HG02759 (cell line): Measurements from ENCODE around the gene CDC14A.
A peak's percentile ranks its signal among the peaks of the same experiment; 100 is the strongest.
"Not testable (repeated sequence)": the region's sequence is repeated elsewhere in the genome, so short reads cannot be mapped to it uniquely, and the experiment has no call there.

ENCODE experiments used
- ATAC-seq: cut with Tn5 transposase; IDR thresholded peaks from one replicate; pipeline ENCODE4 v1.9.1; 2021; ENCODE audit warnings: mild to moderate bottlenecking, moderate library complexity; ENCODE audit not compliant: unreplicated experiment

CDC14A gene

DNA sequence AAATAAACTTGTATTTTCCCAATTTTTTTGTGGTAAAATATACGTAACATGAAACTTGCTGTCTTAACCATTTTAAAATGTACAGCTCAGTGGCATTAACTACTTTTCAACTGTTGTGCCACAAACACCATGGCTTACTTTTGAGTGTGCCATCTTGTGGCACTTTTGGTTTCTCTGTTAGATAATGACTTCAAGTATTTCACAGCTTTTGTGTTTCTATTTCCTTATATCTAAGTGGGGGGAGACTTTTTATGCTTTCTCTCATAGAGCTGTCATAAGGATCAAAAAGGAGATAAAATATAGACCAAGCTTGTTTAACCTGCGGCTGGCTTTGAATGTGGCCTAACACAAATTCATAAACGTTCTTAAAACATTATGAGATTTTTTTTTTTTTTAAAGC lies 44.3 kb downstream of the CDC14A start:
- ATAC-seq, result no peak

DNA sequence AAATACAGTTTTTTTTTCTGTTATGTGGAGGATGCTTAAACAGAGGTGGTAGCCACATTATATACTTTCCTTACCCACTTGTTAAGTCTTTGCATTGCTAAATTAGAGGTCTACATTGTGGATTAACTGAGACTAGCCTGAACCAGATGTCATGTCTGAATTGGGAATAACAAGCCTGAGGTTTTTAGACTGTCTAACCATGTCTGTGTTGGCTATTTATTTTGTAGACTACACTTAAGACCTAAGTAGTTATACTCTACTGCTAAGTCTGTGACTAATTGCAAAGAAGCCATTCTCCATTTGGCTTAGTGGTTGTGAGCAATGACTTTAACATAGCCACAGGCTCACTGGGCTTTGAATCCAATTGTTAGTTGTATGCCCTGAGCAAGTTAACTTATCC lies 45.4 kb downstream of the CDC14A start:
- ATAC-seq, result no peak

DNA sequence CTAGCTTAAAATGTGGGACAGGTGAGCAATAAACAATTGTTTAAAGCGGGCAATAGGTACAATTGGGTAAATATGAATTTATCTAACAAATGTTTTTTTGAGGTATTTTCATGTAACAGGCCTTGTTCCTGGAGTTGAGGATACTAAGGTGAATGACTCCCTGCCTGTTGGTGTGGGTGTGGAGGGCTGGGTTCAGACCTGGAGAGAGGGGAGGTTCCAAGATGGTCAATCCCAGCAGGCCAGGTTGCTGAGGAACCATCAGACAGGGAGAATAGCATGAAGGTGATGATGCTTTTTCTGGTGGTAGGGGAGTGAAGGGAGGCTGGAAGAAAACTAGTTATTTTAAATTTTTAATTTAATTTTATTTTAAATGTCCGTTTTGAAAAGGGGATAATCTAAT lies 46.3 kb downstream of the CDC14A start:
- no peak for ATAC-seq

DNA sequence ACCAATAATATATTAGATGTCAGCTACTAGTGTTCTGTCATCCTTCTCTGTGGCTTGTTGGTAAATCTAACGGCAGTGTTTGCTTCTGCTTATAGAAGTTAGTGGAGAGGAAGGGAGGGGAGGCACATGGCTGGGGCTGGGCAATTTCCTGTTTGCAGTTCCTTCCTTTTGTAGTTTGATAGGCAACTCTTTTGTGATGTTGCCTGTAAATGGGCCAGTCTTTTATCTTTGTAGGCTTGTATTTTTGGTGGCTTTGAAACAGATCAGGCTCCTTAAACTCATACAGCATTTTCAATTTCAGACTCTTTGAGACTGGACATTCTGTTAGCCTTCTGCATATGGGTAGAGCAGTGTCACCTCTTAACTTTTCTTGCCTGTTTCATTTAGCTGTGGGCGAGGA lies 48.1 kb downstream of the CDC14A start:
- ATAC-seq, result peak; percentile 54

DNA sequence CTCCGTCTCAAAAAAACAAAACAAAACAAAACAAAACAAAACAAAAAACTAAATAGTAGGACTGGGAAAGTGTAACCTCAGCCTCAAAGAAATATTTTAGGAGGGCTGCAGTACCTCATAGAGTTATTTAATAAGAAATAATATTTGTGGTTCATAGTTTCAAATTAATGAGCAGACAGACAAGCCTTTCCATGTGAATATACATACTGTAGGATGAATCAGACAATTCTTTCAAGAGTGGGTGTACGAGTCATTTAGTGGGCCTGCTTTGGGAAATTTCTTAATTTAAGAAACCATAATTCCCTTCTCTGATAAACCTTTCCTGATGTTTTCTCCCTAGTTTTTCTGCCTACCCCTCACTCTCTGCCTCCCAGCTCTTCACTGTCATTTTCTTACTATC lies 52.5 kb downstream of the CDC14A start:
- ATAC-seq, result no peak

DNA sequence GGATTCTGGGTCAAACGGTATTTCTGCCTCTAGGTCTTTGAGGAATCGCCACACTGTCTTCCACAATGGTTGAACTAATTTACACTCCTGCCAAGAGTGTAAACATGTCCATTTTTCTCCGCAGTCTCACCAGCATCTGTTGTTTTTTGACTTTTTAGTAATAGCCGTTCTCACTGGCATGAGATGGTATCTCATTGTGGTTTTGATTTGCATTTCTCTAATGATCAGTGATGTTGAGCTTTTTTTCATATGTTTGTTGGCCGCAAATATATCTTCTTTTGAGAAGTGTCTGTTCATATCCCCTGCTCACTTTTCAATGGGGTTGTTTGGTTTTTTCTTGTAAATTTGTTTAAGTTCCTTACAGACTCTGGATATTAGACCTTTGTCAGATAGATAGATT lies 53.6 kb downstream of the CDC14A start:
- not testable (repeated sequence) for ATAC-seq

DNA sequence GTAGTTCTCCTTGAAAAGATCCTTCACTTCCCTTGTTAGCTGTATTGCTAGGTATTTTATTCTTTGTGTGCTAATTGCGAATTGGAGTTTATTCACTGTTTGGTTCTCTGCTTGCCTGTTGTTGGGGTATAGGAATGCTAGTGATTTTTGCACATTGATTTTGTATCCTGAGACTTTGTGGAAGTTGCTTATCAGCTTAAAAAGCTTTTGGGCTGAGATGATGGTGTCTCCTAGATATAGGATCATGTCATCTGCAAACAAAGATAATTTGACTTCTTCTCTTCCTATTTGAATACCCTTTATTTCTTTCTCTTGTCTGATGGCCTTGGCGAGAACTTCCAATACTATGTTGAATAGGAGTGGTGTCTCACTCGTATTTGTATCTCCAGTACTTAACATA lies 55.1 kb downstream of the CDC14A start:
- ATAC-seq, result not testable (repeated sequence)

DNA sequence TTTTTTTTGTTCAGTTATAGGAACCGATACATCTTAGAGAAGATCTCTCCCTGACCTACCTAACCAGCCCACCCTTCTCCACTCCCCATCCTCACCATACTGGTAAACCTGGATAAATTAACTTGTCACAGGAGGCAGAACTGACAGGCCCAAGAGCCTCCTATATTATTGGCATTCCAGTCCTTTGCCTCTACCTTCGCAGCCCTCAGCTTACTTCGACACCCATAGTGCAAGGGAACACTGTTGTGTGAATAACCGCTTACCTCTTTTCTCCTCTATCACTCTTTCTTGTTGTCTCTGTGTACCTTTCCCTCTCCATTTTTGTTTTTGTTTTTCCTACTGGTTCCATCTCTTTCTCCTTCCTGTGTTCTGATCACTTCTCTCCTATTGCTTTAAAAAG lies 58.7 kb downstream of the CDC14A start:
- no peak for ATAC-seq

DNA sequence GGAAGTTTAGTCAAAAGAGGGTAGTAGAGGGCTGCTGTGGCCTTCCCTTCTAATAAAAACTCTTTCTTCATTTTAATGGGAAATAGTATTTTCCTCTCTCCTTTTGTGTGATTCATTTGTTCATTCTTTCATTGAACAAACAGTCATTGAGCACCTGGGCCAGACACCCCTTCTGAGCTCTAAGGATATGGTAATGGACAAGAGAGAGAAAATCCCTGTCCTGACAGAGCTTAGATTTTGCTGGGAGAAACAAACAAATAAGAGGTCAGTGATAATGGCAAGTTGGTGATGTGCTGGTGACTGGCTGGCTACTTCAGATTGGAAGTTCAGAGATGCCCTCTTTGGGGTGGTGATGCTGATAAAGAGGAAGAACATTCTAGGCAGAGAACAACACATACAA lies 59.3 kb downstream of the CDC14A start:
- ATAC-seq, result no peak

DNA sequence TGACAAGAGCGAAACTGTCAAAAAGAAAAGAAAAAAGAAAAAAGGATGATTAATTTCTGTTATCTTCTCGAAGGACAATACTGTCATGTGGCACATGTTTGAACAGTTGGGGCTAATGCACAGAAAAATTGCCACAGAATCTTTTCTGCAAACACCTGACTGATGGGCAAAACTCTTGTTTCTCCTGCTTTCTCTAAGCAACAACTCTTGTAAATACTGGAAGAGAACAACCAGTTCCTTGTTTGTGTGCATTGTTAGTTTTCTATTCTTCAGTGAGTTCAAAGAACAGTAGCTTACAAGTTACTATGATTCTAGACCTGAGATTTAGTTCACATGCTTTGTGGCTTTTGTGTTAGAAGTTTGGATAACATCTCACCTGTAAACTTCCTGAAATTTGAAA lies 60.7 kb downstream of the CDC14A start:
- no peak for ATAC-seq

DNA sequence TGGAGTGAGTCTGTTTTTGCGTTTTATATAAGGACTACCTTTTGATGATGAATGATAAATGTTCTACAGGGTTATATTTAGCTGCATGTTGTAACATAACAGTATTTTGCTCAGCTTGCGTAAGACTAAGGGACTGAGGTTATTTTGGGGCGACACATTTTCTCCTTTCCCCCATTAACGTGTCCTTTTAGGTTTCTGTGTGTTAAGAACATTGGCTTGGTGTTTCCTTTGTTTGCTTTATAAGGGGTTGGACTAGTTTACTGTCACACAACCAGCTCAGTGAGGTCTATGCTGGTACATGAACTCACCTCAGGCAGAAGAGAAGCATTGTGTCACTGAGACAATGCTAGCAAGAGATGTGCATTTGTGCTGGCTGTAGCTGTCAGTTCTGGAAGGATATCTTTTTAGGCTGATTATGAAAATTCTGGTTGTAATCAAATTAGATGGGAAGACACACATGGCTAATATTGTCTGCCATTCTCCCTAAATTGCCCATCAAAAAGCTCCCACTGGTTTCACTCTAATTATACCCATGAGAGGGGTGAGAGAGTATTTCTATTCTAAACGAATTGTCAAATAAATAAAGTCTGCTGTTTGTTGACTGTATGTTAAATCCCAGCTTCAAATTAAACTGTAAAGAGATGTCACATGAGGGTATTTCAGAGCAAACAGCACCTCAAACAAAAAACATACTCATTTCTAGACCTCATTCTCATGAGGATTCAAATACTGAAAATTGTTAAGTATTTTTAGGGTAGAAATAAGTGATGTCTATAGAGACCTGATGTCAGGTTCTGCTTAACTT lies 62.6 kb downstream of the CDC14A start:
- no peak for ATAC-seq

DNA sequence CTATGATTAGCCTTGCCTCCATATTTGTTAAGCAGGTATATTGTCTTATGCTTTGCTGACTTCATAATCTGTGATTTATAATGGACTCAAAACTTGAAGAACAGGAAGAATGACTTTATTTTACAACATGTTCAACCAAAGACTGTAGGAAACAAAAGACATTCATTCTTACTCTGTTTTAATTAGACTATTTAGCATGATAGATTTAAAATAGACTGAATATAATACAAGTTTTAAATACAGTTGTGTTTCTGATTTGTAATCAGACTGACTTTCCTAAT lies 63.1 kb downstream of the CDC14A start:
- ATAC-seq, result no peak

DNA sequence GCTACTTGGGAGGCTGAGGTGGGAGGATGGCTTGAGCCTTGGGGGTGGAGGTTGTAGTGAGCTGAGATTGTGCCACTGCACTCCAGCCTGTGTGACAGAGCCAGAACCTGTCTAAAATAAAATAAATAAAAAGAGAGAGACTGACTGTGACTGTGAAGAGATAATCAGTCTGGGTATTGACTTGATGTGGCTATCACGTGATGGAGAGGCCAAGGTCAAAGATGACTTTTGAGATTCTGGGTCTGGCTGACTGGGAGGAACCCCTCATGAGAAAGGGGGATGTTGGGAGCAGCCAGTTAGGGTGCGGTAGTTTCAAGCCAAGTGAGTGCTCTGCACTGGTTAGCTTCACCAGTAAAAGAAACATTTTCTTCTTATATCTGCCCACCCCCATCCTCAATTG lies 66.8 kb downstream of the CDC14A start:
- no peak for ATAC-seq

DNA sequence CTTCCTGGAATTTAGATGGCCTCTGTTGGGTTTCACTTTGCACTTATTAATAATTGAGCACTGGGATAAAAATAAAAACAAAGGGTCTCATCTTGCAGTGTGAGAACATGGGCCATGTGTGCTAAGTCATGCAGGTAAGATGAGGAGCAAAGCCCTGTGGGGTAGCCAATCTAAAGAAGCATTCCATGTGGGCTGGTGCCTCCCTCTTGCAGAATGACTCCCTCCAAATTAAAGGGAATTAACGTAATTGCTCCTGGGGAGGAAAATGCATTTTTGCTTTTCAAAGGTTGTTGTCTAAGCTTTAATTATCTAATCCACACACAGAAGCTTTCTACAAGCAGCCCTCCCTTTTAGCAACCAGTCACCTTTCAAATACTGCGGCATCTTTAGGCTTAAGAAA lies 69.8 kb downstream of the CDC14A start:
- no peak for ATAC-seq

DNA sequence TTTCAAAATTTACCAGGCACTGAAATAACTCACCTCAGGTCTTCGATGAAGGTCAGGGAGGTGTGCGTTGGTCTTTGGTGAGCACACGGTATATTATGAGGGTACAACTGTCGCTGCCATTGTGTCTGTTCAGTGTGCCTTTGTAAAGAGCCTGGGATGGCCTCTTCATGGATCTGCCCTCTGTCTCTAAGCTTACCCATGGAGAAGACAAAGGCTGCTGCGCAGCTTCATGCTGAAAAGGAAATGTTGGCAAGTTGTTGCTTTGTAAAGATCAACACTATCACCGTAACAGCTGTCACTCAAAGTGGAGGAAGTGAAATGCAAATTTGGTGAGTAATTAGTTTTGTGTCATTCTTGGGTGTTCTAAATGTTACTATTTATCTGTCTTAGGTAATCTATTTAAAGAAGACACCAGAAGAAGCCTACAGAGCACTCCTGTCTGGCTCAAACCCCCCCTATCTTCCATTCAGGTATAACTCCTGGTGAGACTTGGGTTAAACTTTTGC lies 71.6 kb downstream of the CDC14A start:
- peak; percentile 87 for ATAC-seq

DNA sequence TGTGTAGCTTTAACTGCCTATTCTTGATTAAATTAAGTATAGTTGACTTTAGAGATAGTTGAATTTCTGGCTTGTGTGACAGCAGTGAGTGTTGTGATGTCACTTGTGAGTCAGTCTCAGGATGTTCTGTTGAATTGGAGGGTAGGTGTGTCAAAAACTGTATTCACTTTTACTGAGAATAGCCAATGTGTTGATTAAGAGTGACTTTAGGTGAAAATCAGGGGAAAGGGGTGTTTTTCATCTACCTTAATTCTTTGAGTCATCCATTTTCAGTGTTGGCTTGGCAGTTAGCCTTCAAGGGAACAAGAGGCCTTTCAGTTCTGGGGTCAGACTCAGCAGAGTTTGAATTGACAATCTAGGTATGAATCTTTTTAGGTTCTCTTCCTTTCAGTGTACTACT lies 75.9 kb downstream of the CDC14A start:
- ATAC-seq, result no peak

DNA sequence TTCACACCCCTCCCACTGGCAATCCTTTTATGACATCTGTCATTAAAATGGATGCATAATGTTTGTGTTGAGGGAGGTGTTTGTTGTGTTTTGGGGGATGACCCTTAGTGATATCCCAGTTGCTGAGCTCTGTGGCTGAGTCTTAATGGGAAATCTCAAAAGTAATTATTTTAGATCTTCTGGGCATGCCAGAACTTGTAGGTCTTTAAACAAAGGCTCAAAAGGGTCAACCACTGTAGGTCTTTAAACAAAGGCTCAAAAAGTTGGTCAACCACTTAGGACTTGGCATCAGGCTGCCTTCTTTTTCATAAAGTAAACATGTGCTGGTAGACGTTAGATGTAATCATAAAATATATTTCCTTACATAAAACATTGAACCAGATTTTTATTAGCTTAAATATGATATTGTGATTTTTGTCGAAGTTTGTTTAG lies 78.0 kb downstream of the CDC14A start:
- ATAC-seq, result no peak

DNA sequence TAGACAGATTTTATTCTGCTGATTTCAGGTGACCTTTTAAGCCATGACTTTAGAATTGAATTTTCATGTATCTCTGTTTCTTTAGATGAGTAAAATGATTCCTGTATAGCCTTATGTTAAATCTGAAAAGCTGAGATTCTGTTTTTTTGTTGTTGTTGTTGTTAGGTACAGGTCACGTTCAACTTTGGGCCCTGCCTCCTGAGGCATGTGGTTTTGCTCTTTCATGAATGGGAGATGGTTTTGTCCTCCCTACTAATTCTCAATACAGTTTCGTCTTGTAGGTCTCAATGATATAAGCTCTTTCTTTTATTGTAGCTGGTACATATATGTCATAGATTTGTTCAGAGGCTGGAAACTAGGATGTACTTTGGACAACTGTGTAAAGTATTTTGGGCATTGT lies 79.6 kb downstream of the CDC14A start:
- no peak for ATAC-seq

DNA sequence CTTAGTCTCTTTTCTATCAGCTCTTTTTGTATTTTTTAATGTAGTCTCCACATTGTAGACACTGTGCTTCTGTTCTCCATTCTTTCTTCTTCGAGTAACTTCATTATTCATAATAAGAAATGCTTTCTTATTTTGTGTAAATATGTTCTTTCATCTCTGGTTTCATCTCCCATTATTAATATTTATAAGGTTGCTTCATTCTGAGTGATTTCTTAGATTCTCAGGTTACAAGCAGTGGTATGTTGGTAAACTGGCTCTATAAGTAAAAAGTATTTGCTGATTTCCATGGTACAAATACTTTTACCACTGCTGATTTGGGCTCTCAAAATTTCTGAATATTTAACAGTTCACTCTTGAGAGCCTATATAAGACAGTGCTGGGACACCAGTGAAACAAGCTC lies 81.3 kb downstream of the CDC14A start:
- no peak for ATAC-seq

DNA sequence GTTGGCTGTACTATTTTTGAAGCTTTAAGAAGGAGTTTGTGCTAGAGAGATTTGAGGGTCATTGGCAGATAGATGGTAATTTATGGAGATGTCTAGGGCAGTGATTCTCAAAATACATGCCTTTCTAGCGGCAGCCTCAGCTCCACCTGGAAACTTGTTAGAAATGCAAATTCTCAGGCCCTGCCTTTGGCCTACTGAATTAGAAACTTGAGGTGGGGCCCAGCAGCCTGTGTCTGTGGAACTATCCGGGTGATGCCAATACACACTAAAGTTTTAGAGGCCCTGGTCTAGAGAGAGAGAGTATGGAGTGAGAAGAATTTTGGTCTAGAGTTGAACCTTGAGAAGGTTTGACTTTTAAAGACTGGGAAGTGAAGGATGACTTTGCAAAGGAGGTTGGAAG lies 82.5 kb downstream of the CDC14A start:
- ATAC-seq, result no peak

DNA sequence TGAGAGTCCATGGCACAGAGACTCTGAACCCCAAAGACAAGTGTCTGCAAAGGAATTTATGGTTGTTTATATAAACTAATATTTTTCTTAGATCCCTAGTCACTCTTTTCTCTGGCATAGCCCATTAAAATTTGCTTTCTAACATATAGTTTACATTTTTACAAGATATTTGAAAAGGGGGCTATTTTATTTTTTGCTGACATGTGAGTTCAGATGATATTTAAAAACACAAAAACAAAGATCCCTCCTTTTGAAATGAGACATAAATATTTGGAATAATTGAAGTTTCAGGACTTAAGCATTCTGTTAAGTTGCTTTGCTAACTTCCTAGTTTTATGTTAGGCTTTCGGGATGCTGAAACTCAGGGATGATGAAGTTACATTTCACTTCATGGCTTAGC lies 86.1 kb downstream of the CDC14A start:
- ATAC-seq, result no peak

DNA sequence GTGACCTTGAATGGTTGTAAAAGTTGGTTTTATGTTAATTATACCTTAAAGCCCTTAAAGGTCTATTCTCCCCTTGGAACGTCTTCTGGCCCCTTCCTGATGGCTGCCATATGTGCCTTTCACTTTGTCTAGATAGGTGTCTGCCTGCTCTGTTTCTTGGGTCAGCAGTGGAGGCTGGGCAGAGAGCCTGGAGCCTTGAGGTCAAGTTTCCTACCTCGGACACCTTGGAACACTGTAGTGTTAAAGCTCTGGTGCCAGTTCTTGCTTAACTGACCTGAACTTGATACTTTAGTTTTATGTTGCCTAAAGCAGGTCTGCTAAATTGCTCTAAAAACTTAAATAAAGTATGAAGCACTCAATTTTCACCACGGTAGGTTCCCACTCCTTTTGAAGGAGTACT lies 86.5 kb downstream of the CDC14A start:
- no peak for ATAC-seq
